Keratinocyte (primary cell): ENCODE results near the gene SPEM2. TPM values are rescaled to one million over a fixed set of nuclear protein-coding genes. Genes with fewer than 3 reads are reported as not detected.

Source experiments
- DNase-seq: peaks from one replicate; pipeline ENCODE4 v3.0.0-alpha.2; 2011; ENCODE audit warnings: low read depth, missing footprints, low spot score
- FAIRE-seq: peaks from 2 replicates; lab custom pipeline; 2011; peaks lifted over from hg19 to GRCh38; lab: Jason Lieb, UNC
- H2AFZ ChIP-seq: 2 replicates; pipeline ENCODE4 v1.6.0; 2012; ENCODE audit warnings: low read length, control low read depth, inconsistent platforms; ENCODE audit not compliant: control insufficient read depth
- H3K27ac ChIP-seq: 2 replicates; pipeline ENCODE4 v1.5.1; 2011; ENCODE audit warnings: low read length; ENCODE audit not compliant: control insufficient read depth, insufficient read depth
- H3K27me3 ChIP-seq: 3 replicates; pipeline ENCODE4 v1.6.0; 2011; ENCODE audit warnings: low read length; ENCODE audit not compliant: control insufficient read depth, insufficient read depth; ENCODE audit errors: extremely low read depth
- H3K36me3 ChIP-seq, 2 experiments: 2 replicates in 1 of 2; 3 replicates in 1 of 2; pipeline ENCODE4 v1.5.1; 2011; ENCODE audit warnings: low read length in 2 of 2, mild to moderate bottlenecking in 1 of 2; ENCODE audit not compliant: control insufficient read depth in 2 of 2, insufficient read depth in 2 of 2; ENCODE audit errors: extremely low read depth in 1 of 2
- H3K4me1 ChIP-seq: 3 replicates; pipeline ENCODE4 v1.5.1; 2011; ENCODE audit warnings: low read length; ENCODE audit not compliant: control insufficient read depth, insufficient read depth; ENCODE audit errors: extremely low read depth
- H3K4me2 ChIP-seq: 3 replicates; pipeline ENCODE4 v1.6.0; 2011; ENCODE audit warnings: low read depth, low read length; ENCODE audit not compliant: control insufficient read depth, insufficient read depth; ENCODE audit errors: extremely low read depth
- H3K4me3 ChIP-seq, 3 experiments: fragments of 200-600 bp in 1 of 3; sonication (generic) in 1 of 3; 2 replicates in 2 of 3; 3 replicates in 1 of 3; pipeline ENCODE4 v1.5.1; 2011 to 2016; ENCODE audit warnings: low read length in 3 of 3, mild to moderate bottlenecking in 3 of 3, control low read depth in 2 of 3, inconsistent platforms in 1 of 3, low read depth in 1 of 3, mixed read lengths in 1 of 3, mixed run types in 1 of 3, moderate library complexity in 1 of 3; ENCODE audit not compliant: control insufficient read depth in 2 of 3, insufficient read depth in 2 of 3; ENCODE audit errors: extremely low read depth in 1 of 3
- H3K79me2 ChIP-seq: 2 replicates; pipeline ENCODE4 v1.6.0; 2012; ENCODE audit warnings: low read length; ENCODE audit not compliant: control insufficient read depth, insufficient read depth
- H3K9ac ChIP-seq: 3 replicates; pipeline ENCODE4 v1.6.0; 2011; ENCODE audit warnings: low read length; ENCODE audit not compliant: control insufficient read depth, insufficient read depth; ENCODE audit errors: extremely low read depth
- H3K9me1 ChIP-seq: 3 replicates; pipeline ENCODE4 v1.6.0; 2011; ENCODE audit warnings: low read length; ENCODE audit not compliant: control insufficient read depth, insufficient read depth; ENCODE audit errors: extremely low read depth
- H3K9me3 ChIP-seq: 2 replicates; pipeline ENCODE4 v1.5.1; 2012; ENCODE audit warnings: low read depth, low read length; ENCODE audit not compliant: control insufficient read depth
- H4K20me1 ChIP-seq: 3 replicates; pipeline ENCODE4 v1.6.0; 2011; ENCODE audit warnings: low read length; ENCODE audit not compliant: control insufficient read depth, insufficient read depth; ENCODE audit errors: extremely low read depth
- EZH2 ChIP-seq: IDR thresholded peaks from one replicate; pipeline ENCODE4 v1.6.1; 2012; ENCODE audit warnings: inconsistent platforms, mild to moderate bottlenecking, low read length, moderate library complexity
- dilution Hi-C: fragments of 300-500 bp; cut with MboI; formaldehyde crosslinking; loops from one replicate; pipeline ENCODE4 v1.7.0; 2020; ENCODE audit warnings: low sequenced_read_pairs; ENCODE audit not compliant: extremely low pct_ligation_motif_present
- polyA plus RNA-seq, 5 experiments: library from polyadenylated mRNA; depleted of rRNA in 3 of 5; stranded (reverse) in 3 of 5; stranded (forward) in 1 of 5; unstranded in 1 of 5; fragments of >200 nt; gene quantifications; 1 replicate in 1 of 5; 2 replicates in 3 of 5; 3 replicates in 1 of 5; pipeline versions ENCODE4 v1.2.1 to v1.2.3, GENCODE V29; 2011 to 2012; ENCODE audit warnings: missing spikeins in 2 of 5, low read depth in 1 of 5, low replicate concordance in 1 of 5
- TF ChIP-seq, protein P1 (sequence below), 3 experiments: IDR thresholded peaks in 1 of 3; conservative IDR thresholded peaks in 1 of 3; optimal IDR thresholded peaks in 1 of 3; 2 replicates in 2 of 3; 3 replicates in 1 of 3; pipeline versions ENCODE3 to v1.5.1; 2011; ENCODE audit warnings: low read length in 3 of 3, mild to moderate bottlenecking in 3 of 3, moderate library complexity in 2 of 3, control low read depth in 1 of 3, inconsistent platforms in 1 of 3; ENCODE audit not compliant: insufficient read depth in 2 of 3; ENCODE audit errors: extremely low read depth in 1 of 3

Gene SPEM2
- polyA plus RNA-seq, 1 donor (not counting 4 experiments of a cell fraction or from before 2014, with no cell fraction given): not detected

- no peaks in the 10 kb centered on the region for H3K9me1 ChIP-seq
- H2AFZ ChIP-seq: no peak overlapping the region
- no peak overlapping the region for H3K4me3 ChIP-seq
- no peaks in the 10 kb centered on the region for H4K20me1 ChIP-seq
- TF ChIP-seq, protein P1, sequence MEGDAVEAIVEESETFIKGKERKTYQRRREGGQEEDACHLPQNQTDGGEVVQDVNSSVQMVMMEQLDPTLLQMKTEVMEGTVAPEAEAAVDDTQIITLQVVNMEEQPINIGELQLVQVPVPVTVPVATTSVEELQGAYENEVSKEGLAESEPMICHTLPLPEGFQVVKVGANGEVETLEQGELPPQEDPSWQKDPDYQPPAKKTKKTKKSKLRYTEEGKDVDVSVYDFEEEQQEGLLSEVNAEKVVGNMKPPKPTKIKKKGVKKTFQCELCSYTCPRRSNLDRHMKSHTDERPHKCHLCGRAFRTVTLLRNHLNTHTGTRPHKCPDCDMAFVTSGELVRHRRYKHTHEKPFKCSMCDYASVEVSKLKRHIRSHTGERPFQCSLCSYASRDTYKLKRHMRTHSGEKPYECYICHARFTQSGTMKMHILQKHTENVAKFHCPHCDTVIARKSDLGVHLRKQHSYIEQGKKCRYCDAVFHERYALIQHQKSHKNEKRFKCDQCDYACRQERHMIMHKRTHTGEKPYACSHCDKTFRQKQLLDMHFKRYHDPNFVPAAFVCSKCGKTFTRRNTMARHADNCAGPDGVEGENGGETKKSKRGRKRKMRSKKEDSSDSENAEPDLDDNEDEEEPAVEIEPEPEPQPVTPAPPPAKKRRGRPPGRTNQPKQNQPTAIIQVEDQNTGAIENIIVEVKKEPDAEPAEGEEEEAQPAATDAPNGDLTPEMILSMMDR (optimal IDR thresholded peaks at IDR 0.05 in 1 of 3, IDR thresholded peaks at IDR 0.05 in 1 of 3, conservative IDR thresholded peaks at IDR 0.05 in 1 of 3; ENCODE audit: extremely low read depth in 1 of 3, insufficient read depth in 2 of 3, low read length in 3 of 3): no peak
- no peak for TF ChIP-seq EZH2
- H3K4me2 ChIP-seq: no peak overlapping the region
- no peak for FAIRE-seq
- no peaks in the 10 kb centered on the region for H3K27me3 ChIP-seq
- peaks cover 8% of the 10 kb centered on the region for H3K4me1 ChIP-seq
- no peaks in the 10 kb centered on the region for H3K9me3 ChIP-seq
- H3K27ac ChIP-seq: no peak overlapping the region
- DNase-seq: no peak
- H3K9ac ChIP-seq: no peak overlapping the region
- peaks cover 0 to 5% of the 10 kb centered on the region in 2 experiments for H3K36me3 ChIP-seq
- no peaks in the 10 kb centered on the region for H3K79me2 ChIP-seq
- dilution Hi-C loops: no loop called here
Measured at GRCh38 chr17:7411427-7411750, 14.0 kb upstream of the SPEM2 start.

- H3K9ac ChIP-seq: no peak overlapping the region
- H3K36me3 ChIP-seq: peaks cover 0 to 8% of the 10 kb centered on the region in 2 experiments
- no peaks in the 10 kb centered on the region for H3K9me3 ChIP-seq
- H3K27me3 ChIP-seq: no peaks in the 10 kb centered on the region
- TF ChIP-seq, protein P1 (optimal IDR thresholded peaks at IDR 0.05 in 1 of 3, IDR thresholded peaks at IDR 0.05 in 1 of 3, conservative IDR thresholded peaks at IDR 0.05 in 1 of 3; ENCODE audit: extremely low read depth in 1 of 3, insufficient read depth in 2 of 3, low read length in 3 of 3): no peak
- no peak for TF ChIP-seq EZH2
- no peak for DNase-seq
- peak overlapping the region; percentile 25 for H3K4me2 ChIP-seq
- H3K9me1 ChIP-seq: no peaks in the 10 kb centered on the region
- H3K4me3 ChIP-seq: no peak overlapping the region
- no peak overlapping the region for H3K27ac ChIP-seq
- no peak overlapping the region for H2AFZ ChIP-seq
- H4K20me1 ChIP-seq: no peaks in the 10 kb centered on the region
- dilution Hi-C loops: no loop called here
- peaks cover 8% of the 10 kb centered on the region for H3K4me1 ChIP-seq
- no peaks in the 10 kb centered on the region for H3K79me2 ChIP-seq
- FAIRE-seq: no peak
Measured at GRCh38 chr17:7413346-7413985, 11.9 kb upstream of the SPEM2 start.
